Measurements from ENCODE around the gene OPA1.

Gene OPA1

GRCh38 chr3:193655831-193656433 is 62.9 kb downstream of the OPA1 start:
- no peak for DNase-seq

- DNase-seq = no peak
Observed at GRCh38 chr3:193656445-193656844, 63.4 kb downstream of the OPA1 start.

DNA sequence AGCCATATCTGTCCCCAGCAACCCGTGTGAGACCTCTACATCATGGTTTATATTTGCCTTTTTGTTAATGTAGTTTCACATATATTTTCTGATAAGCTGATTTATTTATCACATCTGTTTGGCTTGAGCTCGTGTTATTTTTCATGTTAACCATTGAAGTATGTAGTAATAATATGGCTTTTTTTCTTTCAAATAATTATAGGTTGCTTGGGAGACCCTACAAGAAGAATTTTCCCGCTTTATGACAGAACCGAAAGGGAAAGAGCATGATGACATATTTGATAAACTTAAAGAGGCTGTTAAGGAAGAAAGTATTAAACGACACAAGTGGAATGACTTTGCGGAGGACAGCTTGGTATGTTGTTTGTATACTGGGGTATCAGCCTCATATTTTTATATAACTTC is 63.9 kb downstream of the OPA1 start:
- no peak for DNase-seq

GRCh38 chr3:193660171-193660570 is 67.2 kb downstream of the OPA1 start:
- DNase-seq = no peak

DNA sequence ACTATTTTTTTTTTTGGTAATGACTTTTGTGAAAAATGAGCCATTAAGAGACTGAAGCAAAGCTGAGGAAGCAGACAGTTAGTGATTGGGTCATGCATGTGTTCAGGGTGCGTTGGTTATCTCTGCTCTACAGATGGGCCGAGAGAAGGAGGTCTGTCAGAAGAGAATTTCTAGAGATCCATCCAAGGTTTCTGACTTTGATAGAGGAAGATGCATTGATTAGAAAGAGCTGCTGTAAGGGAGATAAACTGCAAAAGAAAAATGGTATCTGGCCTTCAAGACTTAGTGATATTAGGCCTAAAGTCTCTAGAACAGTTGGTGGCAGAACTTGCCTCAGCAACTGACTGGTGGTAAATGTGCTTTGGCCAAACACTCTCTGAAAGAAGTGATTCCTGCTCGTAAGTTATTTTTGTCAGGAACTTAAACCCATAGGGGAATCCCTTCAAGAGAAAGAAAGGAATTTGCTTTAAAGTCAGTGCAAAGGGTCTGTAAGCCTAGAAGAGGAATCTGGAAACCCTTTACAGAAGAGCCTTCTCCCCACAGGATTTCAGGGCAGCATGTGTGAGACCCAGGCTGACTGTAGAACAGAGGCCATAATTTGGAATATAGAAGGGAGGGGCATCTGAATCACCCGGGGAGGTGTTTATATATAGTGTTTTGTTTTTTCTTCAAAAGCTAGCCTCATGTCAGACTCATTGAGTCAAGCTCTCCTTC is 67.8 kb downstream of the OPA1 start:
- no peak for DNase-seq

DNA sequence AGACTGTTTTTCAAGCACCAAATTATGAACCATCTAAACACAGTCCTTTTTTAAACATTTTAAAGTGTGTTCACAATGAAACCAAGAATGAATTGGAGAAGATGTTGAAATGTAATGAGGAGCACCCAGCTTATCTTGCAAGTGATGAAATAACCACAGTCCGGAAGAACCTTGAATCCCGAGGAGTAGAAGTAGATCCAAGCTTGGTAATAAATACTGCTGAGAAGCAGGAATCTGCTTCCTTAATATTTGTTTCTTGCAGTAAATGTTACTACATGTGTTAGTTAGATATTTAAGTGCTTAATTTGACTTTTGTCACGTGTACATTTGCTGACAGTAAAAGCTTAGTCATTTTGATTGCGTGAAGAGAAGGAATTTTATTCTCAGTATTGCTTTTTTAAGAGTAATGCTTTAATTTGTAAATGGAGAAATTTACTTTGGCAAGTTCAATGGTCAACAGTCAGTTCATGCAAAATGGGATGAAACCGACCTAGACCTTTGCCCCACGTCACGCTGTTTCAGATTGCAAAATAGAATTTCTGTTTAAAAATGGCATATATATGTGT is 69.8 kb downstream of the OPA1 start:
- no peak for DNase-seq

DNA sequence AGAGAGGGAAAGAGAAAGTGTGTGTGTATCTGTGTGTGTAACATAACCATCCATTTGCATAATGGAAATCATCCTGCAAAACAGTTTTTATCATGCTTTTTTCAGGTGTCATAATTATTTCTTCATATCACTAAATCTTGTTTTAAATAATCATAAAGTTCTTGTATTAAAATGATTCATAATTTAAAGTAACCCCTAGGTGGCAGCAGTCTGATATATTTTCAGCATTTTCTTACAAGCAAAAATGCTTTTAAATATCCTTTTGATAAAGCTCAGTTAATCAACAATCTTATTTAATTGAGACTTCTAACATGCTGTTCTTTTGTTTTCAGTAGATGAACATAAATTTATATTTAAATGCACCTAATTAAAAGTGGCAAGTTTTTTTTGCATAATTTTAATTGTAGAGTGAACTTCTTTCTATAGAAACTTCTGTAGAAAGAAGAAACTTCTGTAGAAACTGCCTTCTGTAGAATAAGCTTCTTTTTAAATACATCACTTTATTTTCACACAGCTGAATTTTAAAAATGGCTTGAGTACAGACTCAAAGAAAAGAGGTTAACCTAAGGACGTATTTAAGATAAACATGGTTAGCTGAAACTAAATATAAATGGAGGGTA is 72.5 kb downstream of the OPA1 start:
- peak; percentile 43 for DNase-seq

DNA sequence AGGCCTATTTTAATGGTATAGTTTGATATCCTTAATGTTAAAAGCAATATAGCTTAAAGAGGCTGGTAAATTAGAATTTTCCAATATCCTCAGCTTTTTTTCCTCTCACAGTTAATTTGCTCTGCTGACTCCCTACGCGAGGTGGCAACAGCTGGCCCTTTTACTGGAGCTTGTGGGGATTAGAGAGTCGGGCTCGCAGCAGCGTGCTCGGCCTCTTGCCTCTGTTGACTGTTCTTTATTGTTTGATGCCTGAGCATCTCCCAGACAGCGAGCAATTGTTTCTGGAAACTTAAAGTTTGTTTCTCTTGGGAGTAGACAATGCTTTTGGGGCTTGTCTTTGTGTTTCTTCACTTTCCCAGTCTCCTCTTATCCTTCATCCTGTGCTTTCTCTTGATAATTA is 80.8 kb downstream of the OPA1 start:
- no peak for DNase-seq

- DNase-seq = no peak
Observed at GRCh38 chr3:193674714-193675113, 81.7 kb downstream of the OPA1 start.

GRCh38 chr3:193677734-193678133 is 84.7 kb downstream of the OPA1 start:
- DNase-seq = no peak

DNA sequence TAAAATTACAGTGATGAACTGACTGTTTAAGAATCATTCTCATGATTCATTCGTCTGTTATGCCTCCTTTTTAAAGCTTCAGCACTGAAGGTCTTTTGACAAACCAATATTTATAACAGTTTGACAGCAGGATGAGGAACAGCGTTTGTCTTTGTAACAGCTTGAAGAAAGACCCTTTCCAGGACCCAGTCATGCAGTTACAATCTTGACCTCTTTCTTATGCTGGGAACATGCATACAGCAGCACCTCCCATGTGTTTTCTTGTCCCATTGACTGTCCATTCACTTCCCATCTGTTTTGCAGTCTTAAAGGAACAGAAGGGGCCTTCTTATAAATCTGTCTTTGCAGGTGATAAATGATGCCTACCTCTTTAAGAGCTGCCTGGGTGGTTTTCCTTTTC is 87.2 kb downstream of the OPA1 start:
- DNase-seq = peak; percentile 73

GRCh38 chr3:193681631-193682030 is 88.6 kb downstream of the OPA1 start:
- no peak for DNase-seq

GRCh38 chr3:193686665-193687483 is 93.9 kb downstream of the OPA1 start:
- no peak for DNase-seq

DNA sequence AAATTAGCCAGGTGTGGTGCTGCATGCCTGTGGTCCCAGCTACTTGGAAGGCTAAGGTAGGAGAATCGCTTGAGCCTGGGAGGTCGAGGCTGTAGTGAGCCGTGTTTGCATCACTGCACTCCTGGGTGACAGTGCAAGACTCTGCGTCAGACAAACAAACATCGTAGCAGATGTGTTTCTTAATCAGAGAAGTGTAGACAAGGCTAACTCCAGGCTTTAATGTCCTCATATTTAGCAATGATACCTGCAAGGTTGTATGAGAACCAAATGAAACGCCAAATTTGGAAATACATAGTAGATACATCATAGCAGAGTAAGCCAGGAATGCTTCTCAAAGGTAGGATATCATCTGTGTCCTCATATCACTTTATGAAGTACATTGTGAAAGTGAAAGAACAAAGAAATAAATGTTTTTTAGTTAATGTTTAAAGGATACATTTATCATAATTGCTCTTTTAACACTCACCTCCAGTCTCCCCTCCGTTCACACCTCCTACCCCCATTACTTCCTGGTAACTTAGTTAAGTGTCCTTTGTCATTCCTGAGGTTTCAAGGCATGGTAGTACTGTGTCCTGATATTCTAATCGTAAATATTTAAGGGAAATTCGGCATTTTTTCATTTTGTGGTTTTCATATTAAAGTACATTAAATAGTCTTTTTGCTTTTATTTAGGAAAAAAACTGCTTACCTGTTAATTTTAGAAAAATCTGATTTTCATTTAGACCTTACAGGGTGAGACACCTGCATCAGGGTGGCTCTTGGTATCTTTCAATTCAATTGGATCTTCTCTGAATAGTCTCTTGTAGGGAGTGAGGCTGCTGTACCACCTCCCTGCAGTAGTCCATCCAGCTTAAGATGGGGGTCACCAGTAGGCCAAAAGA is 96.1 kb downstream of the OPA1 start:
- no peak for DNase-seq

- DNase-seq = no peak
Observed at GRCh38 chr3:193693774-193694173, 100.8 kb downstream of the OPA1 start.

- DNase-seq = peak; percentile 24
Observed at GRCh38 chr3:193701953-193702635, 109.1 kb downstream of the OPA1 start.

DNA sequence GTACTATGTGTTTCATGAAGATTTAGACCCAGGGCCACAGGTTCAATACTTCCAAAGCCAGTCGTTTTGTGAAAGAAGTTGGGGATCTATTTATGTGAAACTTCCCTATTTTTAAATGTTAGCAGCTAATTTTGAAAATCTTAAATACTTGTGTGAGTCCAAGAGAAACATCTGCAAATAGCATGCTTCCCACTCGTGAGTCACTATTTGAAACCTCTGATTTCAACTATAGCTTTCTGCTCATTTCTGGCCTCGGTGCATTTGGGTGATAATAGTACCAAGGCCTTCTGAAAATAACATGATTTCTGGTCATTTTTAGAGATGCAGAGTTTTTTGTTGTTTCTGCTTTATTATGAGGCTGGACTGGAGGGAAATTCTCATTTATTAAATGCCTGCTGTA is 110.0 kb downstream of the OPA1 start:
- DNase-seq = peak; percentile 45

DNA sequence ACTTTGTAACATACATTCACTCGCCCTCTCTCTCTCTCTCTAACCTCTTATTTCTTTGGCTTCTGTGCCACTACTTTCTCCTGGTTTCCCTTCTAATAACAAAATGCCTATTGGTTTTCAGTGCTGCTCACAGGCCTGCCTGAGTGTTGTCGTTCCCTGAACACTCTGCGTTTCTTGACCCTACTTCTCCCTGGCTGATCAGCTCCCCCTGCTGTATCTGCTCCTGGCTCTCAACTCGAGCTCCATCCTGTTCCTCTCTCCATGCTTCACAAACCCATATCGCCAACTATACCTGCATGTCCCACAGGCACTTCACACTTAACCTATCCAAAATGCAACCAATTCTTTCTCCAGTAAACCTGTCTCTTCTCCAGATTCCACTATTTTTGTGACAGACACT is 111.4 kb downstream of the OPA1 start:
- no peak for DNase-seq

GRCh38 chr3:193708270-193708669 is 115.3 kb downstream of the OPA1 start:
- DNase-seq = no peak

- no peak for DNase-seq
Observed at GRCh38 chr3:193710286-193711165, 117.5 kb downstream of the OPA1 start.

DNA sequence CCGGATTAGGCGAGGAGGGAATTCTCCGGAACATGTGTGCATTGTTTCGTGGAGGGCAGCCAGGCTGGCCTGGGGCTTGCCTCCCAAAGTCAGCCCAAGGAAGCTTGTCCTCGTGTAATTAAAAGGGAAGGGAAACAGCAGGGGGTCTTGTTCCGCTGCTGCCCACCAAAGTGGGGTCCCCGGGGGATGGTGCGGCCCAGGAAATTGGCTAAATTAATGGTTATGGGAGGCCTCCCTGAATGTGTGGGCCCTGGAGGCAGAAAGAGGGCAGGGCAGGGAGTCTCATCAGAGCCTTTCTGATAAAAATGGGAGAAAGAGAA is 118.1 kb downstream of the OPA1 start:
- DNase-seq = no peak
